HG02571 (cell line): Measurements from ENCODE around the gene HSPA4L.

ENCODE experiments used
- ATAC-seq: cut with Tn5 transposase; IDR thresholded peaks from one replicate; pipeline ENCODE4 v1.9.1; 2021; ENCODE audit warnings: mild to moderate bottlenecking, moderate library complexity; ENCODE audit not compliant: unreplicated experiment

Gene HSPA4L

GRCh38 chr4:127782275-127783025 lies at the start of gene HSPA4L:
Gene HSPA4L (plus strand): TSS chr4:127782322. CDS start chr4:127782551, 229 bp downstream.
- peak; percentile 38 for ATAC-seq

- no peak for ATAC-seq
Measured at GRCh38 chr4:127732623-127733328, 49.3 kb upstream of the HSPA4L start.

- no peak for ATAC-seq
Measured at GRCh38 chr4:127734976-127735375, 47.1 kb upstream of the HSPA4L start.

DNA sequence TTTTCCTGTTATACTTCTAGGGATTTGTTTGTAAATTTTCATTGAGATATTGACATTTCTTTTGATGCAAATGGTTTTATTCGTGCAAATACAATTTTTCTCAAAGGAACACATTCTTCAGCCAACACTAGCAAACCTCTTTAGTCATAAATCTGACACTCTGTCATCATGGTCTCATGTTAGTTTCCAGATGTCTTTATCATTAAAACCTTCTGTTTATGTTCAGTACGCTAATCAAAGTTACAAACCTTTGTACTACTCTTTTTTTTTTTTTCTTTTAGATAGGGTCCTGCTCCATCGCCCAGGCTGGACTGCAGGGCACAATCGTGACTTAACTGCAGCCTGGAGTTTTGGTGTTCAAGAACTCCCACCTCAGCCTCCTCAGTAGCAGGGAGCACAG lies 44.8 kb upstream of the HSPA4L start:
- ATAC-seq, result no peak

GRCh38 chr4:127741247-127741646 lies 40.9 kb upstream of the HSPA4L start:
- ATAC-seq, result no peak

- no peak for ATAC-seq
Measured at GRCh38 chr4:127747883-127748282, 34.2 kb upstream of the HSPA4L start.

- no peak for ATAC-seq
Measured at GRCh38 chr4:127748957-127749356, 33.2 kb upstream of the HSPA4L start.

DNA sequence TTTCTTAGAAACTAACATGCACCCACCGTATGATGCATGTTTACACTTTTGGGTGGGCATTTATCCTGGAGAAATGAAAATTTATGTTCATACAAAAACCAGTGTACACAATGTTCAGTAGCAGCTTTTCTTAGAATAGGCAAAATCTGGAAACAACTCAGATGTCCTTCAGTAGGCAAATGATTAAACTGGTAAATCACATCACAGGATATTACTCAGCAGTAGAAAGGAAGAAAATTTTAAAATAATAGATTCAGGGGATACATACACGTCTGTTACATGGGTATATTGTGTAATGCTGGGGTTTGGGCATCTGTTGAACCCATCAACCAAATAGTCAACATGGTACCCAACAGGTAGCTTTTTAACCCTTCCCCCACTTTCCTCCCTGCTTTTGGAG lies 25.2 kb upstream of the HSPA4L start:
- no peak for ATAC-seq

DNA sequence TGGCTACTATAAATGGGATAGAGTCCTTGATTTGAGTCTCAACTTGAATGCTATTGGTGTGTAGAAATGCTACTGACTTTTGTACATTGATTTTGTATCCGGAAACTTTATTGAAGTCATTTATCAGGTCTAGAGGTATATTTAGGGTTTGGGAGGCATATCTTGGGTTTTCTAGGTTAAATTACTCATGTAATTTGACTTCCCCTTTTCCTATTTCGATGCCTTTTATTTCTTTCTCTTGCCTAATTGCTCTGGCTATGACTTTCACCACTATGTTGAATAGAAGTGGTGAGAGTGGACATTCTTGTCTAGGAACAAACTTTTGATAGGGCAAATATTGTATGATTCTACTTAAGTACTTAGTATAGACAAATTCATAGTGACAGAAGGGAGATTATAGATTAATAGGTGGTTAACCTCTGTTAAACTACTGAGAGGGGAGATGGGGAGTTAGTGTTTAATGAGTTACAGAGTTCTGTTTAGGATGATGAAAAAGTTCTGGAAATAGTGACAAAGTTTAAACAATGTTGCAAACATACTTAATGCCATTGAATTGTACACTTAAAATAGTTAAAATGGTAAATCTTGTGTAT lies 22.8 kb upstream of the HSPA4L start:
- no peak for ATAC-seq

DNA sequence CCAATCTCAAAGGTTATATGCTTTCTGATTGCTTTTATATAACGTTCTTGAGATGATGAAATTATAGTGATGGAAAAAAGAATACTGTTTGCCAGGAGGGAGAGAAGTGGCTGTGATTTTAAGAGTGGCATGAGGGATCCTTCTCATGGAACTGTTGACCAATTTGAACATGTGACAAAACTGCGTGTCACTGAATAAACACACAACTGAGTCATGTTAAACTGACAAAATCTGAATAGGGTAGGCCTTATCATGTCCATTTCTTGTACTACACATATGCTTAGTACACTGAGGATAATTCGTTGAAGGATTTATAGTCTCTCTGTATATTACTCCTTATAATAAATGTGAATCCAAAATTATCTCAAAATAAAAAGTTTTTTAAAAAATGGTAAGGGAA lies 22.2 kb upstream of the HSPA4L start:
- ATAC-seq, result no peak

DNA sequence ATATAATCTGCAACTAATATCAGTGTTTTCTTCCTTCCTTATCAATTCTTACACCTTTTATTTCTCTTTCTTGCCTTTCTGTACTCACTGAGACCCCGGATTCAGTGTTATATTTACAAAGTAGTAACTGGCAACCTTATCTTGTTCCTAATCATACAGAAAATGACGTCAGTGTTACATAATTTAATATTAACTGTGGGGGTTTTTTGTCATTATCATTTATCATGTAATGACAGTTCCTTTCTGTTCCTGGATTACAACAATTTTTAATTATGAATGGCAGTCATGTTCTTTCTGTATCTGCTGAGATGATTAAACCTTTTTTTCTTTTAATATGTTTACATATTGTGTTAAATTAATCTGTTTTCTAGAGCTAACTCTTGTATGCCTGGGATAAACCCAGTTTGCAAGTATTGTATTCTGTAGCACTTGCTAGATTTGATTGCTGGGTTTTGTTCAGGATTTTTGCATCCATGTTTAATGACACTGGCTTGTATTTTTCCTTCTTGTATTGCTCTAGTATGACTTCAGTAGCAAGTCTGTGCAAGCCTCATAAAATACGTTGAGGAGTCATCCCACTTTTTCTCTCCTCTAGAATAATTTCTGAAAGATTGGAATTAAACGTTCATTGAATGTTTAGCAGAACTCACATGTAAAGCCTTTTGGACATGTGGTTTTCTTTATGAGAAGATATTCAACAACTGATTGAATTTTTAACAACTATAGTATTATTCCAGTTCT lies 10.4 kb upstream of the HSPA4L start:
- ATAC-seq, result no peak

- ATAC-seq, result no peak
Measured at GRCh38 chr4:127772769-127773671, 9.1 kb upstream of the HSPA4L start.

GRCh38 chr4:127775843-127776242 lies 6.3 kb upstream of the HSPA4L start:
- no peak for ATAC-seq

GRCh38 chr4:127776620-127777019 lies 5.5 kb upstream of the HSPA4L start:
- ATAC-seq, result no peak

DNA sequence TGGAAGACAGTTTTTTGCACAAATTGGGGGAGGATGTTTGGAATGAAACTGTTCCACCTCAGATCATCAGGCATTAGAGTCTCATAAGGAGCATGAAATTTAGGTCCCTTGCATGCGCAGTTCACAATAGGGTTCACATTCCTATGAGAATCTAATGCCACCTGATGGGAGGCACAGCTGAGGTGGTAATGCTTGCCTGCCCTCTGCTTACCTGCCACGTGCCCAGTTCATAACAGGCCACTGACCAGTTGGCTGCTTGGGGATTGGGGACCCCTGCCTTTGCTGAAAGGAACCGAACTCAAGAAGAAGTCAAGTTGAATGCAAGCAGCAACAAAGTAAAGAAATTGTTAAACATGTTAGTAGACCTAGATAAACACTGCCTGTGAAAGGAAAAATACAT lies 4.6 kb upstream of the HSPA4L start:
- ATAC-seq, result no peak

DNA sequence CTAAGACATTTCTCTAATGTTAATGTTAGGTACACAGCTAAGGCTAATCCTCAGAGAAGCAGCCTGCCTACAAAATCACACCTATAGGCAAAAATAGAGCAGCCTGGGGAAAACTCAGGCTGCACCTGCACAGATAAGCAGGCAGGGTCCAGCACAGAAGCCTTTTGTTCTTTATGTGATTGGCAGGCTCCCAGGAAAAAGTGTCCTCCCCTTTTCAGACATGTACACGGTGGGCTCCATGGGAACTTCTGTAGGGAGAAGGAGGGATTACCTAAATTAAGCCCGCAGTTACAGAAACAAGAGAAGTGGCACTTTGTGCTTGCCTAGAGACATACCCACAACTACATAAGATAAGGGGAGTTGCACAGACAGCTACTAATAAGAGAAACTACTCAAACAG lies 4.0 kb upstream of the HSPA4L start:
- ATAC-seq, result no peak

DNA sequence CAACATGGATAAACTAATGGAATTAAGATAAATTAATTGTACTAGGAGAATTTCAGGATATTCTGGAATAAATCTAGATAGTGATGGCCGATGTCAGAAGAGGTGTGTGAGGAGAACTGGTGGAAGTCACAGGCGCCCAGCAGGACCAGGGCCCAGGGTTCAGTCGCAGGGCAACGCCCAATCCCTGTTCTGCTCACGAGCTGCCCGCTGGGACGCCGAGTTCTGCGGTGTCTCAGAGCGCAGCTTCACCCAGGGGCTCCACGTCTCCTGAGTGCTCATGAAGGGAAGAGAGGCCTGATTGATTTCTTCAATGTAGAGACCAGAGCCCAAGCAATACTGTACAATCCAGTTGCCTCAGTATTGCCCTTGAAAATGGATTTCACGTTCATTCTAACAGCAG lies 1.5 kb upstream of the HSPA4L start:
- ATAC-seq, result no peak

GRCh38 chr4:127781300-127782024 lies 660 bp upstream of the HSPA4L start:
- ATAC-seq, result peak; percentile 35

- ATAC-seq, result peak; percentile 74
Measured at GRCh38 chr4:127782025-127782274, 172 bp upstream of the HSPA4L start.
